ENCODE results near the gene NKX2-3.

DNA sequence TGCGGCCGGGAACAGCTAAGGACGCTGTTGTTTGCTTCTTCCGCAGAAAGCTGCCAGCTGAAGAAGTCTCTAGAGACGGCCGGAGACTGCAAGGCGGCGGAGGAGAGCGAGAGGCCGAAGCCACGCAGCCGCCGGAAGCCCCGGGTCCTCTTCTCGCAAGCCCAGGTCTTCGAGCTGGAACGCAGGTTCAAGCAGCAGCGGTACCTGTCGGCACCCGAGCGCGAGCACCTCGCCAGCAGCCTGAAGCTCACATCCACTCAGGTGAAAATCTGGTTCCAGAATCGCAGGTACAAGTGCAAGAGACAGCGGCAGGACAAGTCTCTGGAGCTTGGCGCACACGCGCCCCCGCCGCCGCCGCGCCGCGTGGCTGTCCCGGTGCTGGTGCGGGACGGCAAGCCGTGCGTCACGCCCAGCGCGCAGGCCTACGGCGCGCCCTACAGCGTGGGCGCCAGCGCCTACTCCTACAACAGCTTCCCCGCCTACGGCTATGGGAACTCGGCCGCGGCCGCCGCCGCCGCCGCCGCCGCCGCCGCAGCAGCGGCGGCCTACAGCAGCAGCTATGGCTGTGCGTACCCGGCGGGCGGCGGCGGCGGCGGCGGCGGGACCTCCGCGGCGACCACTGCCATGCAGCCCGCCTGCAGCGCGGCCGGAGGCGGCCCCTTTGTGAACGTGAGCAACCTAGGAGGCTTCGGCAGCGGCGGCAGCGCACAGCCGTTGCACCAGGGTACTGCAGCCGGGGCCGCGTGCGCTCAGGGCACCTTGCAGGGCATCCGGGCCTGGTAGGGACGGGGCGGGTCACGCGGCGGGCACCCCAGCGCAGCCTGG, 2.4 kb downstream of the NKX2-3 start:
- TF ChIP-seq, protein P1, sequence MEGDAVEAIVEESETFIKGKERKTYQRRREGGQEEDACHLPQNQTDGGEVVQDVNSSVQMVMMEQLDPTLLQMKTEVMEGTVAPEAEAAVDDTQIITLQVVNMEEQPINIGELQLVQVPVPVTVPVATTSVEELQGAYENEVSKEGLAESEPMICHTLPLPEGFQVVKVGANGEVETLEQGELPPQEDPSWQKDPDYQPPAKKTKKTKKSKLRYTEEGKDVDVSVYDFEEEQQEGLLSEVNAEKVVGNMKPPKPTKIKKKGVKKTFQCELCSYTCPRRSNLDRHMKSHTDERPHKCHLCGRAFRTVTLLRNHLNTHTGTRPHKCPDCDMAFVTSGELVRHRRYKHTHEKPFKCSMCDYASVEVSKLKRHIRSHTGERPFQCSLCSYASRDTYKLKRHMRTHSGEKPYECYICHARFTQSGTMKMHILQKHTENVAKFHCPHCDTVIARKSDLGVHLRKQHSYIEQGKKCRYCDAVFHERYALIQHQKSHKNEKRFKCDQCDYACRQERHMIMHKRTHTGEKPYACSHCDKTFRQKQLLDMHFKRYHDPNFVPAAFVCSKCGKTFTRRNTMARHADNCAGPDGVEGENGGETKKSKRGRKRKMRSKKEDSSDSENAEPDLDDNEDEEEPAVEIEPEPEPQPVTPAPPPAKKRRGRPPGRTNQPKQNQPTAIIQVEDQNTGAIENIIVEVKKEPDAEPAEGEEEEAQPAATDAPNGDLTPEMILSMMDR (conservative IDR thresholded peaks at IDR 0.05; ENCODE audit: low read length) = no peak
- TF ChIP-seq EZH2phosphoT487 (IDR thresholded peaks at IDR 0.05; ENCODE audit: borderline replicate concordance, low read depth, low read length) = no peak

Data from OCI-LY7 (cell line).